8988T (cell line): Measurements from ENCODE around the gene ROCK2.

Experiments
- DNase-seq: peaks from one replicate; pipeline ENCODE4 v3.0.0; 2011

ROCK2 gene

GRCh38 chr2:11366326-11366741 is 21.9 kb upstream of the ROCK2 start:
- DNase-seq, result no peak

DNA sequence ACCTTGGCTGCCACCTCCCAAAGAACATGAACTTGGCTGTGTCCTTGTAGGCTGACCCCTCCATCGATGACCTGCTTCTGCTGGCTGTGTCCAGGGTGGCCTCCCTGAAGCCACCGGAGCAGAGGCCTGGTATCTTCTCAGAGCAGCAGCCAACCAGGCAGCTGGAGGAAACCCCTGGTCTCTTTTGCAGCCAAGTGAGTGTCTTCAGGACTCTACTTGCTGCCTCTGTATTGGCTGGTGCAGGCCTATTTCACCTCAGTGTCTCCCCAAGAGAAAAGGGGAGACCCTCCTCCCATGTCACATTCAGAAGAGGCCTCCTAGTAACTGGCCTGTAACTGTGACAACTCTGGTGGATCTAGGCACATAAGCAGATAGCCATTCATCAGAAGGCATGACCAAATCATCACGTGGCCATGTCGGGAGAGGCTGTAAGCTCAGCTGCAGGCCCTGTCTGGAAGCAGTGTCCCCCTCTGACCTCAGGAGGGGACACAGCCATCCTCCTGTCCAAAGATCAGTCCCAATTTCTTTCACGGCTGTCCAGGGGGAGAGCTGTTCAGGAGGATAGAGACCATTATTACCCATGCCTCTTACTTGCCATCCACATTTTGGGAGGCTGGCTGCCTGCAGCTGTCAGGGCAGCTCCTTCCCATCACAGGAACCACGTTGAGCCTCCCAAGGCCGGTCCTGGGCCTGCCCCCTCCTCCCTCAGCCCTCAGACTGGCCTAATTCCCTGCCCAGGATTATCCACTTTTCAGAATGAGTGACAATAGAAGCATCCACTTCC is 20.9 kb upstream of the ROCK2 start:
- no peak for DNase-seq

- no peak for DNase-seq
These were observed 20.1 kb upstream of the ROCK2 start for GRCh38 chr2:11364565-11364887.

DNA sequence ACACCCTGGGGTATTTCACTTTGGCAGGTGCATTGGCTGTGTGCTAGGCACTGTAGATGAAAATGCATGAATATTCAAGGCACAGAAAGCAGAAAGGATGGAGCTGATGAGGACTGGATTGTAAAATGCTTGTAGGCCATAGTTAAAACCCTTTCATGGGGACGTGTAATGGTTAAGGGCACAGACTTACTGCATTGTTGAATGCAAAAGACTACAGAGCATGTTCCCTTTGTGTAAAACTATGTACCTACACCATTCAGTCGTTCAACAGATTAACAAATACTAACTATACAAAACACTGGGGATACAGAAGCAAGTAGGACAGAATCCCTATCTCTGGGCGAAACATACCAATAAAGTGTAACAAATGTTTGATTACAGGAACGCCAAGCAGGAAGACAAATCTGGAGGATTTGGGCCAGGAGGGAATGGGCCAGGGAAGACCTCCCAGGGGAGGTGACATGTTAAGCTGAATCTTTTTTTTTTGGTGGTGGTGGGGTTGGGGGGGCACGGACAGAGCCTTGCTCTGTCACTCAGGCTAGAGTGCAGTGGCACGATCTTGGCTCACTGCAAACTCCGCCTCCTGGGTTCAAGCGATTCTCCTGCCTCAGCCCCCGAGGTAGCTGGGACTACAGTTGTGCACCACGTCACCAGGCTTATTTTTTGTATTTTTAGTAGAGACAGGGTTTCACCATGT is 19.6 kb upstream of the ROCK2 start:
- DNase-seq, result no peak

DNA sequence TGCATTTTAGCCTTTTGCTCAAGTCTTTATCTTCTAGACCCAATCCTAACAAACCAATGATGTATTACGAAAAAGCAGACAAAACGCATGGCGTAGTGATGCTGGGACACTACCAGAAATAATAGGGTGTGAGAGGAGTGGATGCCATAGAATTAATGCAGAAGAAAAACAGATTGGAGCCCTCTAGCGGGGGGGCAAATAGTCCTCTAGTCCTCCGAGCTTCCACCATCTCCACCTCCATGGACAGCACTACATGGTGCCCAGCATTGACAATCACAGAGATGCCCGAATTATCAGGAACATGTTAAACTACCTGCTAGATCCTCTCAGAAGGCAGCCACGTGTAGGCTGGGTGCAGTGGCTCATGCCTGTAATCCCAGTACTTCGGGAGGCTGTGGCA is 15.4 kb upstream of the ROCK2 start:
- no peak for DNase-seq

DNA sequence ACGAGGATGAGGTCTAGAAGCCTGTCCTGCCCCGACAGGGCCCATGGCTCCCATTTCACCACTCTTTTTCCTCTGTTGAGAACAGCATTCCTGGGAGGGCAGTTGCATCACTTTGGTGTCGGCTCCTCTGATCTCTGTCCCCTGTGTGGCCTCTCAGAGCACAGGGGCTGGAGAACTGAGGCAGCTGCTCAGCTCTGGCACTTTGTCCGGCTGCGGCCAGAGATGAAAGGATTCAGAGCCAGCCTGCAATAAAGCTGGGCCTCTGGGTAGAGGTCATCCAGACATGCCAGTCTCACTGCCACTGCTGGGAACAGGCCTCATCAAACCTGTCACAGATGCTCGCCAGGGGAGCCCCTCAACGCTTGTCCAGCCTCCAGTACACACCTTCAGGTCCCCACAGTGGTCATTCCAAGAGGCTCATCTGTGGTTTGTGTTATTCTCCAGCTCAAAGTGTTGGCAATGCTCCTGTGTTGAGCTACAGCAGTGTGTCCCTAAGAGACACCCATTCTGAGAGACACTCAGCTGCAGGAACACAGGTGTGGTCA is 13.1 kb upstream of the ROCK2 start:
- no peak for DNase-seq

DNA sequence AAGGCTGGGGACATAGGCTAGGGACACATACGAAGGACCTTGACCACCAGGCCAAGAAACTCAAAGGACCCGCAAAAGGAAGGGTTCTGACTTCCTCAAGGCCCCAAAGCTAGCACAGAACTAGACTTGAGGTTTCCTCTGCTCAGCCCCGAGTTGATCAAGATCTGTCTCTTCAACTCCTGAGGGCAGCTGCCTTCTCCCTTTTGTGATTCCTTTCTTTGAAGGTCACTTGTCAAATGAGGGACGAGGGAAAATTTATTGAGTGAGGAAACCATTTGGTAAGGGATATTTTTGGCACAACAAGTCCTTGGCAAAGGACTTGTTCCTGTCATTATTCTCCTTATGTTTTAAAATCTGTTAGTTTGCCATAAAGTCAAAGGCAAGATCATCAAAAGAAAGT is 12.3 kb upstream of the ROCK2 start:
- DNase-seq, result no peak

GRCh38 chr2:11355194-11356053 is 11.0 kb upstream of the ROCK2 start:
- DNase-seq, result no peak

DNA sequence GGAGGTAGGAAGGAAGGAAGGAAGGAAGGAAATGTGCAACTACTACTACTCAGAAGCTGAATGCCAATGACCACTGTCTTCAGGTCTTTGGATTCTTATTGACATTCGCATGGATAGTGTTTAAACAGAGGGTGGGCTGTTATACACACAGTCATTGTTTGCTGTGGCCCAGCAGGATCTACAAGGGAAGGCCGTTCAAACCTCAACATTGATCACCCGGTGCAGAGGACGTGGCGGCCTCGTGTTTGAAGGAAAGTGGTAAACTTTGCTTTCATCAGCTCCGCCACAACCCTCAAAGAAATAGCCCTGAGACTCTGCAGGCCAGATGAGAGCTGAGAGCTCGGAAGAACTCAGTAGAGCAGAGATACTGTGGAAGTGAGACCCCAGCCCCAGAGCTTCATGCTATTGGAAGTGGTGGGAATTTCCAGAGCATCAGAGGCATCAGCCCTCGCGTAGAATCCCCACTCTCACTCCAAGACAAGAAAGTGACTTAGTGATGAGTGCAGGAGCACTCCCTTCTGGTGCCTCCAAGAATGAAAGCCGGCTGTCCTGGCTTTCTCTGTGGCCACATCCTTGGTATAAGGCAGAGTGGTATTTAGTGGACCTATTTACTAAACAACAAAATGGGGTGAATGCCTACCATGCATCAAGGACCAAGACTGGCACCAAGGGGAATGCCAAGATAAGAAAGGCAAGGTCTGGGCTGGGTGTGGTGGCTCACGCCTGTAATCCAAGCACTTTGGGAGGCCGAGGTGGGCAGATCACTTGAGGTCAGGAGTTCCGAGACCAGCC is 10.1 kb upstream of the ROCK2 start:
- no peak for DNase-seq

GRCh38 chr2:11352781-11353537 is 8.5 kb upstream of the ROCK2 start:
- DNase-seq, result no peak

- DNase-seq, result no peak
These were observed 3.8 kb upstream of the ROCK2 start for GRCh38 chr2:11348209-11348749.

DNA sequence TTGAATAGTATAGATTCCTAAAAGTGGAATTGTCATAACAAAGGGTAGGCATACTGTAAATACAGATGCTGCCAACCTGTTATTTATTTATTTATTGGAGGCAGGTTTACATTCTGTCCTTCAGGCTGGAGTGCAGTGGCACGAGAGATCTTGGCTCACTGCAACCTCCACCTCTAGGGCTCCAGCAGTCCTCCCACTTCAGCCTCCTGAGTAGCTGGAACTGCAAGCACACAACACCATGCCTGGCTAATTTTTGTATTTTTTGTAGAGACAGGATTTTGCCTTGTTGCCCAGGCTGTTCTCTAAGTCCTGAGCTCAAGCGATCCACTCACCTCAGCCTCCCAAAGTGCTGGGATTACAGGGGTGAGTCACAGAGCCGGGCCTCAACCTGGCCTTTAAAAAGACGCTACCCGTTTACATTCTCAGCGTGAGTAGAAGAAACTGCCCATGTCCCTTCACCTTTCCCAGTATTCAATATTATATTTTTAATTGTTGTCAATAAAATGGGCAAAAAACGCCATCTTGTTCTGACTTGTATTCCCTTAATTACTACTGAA is 3.0 kb upstream of the ROCK2 start:
- no peak for DNase-seq

GRCh38 chr2:11346023-11346482 is 1.6 kb upstream of the ROCK2 start:
- no peak for DNase-seq

- no peak for DNase-seq
These were observed 681 bp upstream of the ROCK2 start for GRCh38 chr2:11344956-11345677.

GRCh38 chr2:11343650-11344341 is 640 bp downstream of the ROCK2 start:
- DNase-seq, result peak; percentile 39

DNA sequence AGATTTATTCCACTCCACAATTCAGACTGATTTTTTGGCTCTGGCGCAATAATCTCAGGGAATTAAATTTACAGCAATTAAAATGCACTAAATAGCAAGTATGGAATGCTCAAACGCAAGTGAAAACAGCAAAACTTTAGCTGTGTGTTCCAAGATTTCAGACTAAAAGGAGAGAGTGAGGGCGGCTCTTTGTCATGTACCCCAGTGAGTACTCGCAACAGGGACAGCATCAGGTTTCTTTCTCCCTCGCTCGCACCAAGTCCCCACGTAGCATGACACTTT is 1.1 kb downstream of the ROCK2 start:
- no peak for DNase-seq

DNA sequence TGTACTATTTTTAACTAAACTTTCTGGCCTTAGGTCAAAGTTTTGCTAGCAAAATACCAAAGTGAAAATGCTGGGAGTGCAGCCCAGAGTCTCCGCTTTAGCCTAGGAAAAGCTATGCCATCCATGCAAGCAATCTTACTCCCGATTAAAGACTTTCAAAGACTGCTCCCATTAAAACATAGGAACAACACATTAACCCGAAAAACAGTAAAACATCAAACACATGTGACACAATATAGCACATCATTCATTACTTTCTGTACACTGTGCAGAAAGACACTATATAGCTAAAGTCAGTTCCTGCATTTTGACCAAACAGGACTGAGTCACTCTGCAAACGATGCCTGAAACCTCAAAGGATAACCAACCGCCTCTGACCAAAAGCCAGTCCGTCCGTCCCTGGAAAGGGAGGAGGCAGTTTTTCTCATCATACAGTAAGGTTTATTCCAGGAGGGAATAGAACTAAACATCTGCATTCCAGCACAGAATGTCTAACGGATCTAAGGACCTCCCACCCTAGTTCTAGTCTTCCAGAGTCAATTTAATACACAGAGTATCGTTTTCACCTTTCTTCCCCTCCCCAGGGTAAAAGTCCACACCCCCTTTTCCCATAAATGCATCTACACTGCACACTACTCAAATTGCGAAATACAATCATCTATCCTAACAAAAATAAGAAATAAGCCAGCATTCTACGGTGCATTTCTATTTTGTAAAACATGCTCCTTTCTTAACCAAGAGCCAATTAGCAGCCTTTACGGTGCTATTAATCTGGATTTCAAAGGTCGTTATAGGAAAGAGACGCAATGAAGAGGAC is 1.7 kb downstream of the ROCK2 start:
- DNase-seq, result no peak

DNA sequence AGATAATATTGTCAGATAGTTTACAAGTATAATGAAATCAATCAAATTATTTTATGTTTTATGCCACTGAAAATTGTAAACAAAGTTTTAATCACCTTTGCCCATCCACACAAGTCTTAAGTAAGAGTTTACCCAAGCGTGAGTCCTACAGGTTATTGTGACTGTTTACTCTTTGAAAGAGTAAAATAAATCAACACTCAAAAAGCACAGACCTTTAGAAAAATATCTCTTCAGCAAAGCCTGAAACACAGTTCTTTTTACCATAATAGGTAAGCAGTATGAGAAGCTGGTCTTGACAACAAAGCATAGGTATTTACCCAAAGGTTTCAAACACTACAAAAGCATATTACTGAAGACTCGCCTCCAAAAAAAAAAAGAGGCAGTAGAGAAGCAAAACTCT is 3.7 kb downstream of the ROCK2 start:
- DNase-seq, result no peak

- DNase-seq, result no peak
These were observed 4.8 kb downstream of the ROCK2 start for GRCh38 chr2:11339508-11340083.
